ENCODE data around the gene SERPINB11. TPM values are rescaled to one million over a fixed set of nuclear protein-coding genes. Genes with fewer than 3 reads are reported as not detected.
"Not testable (repeated sequence)": the region's sequence is repeated elsewhere in the genome, so short reads cannot be mapped to it uniquely, and the experiment has no call there.

The SERPINB11 gene
- not detected in 2 replicates for total RNA-seq (2014; rRNA removed; shearing (Covaris generic))

GRCh38 chr18:63702660-63703059 is at the start of gene SERPINB11:
Gene SERPINB11, plus strand, starts transcription at chr18:63702960. Its CDS starts 7,234 bp downstream, at chr18:63710194.
- no peak for DNase-seq (ENCODE audit: low spot score)

GRCh38 chr18:63658920-63659319 is 43.8 kb upstream of the SERPINB11 start:
- DNase-seq (ENCODE audit: low spot score): not testable (repeated sequence)

GRCh38 chr18:63661750-63662149 is 41.0 kb upstream of the SERPINB11 start, which contains the start of gene SERPINB3:
Gene SERPINB3, minus strand, starts transcription at chr18:63661893. Its CDS starts 677 bp downstream, at chr18:63661216.
- not testable (repeated sequence) for DNase-seq (ENCODE audit: low spot score)

- DNase-seq (ENCODE audit: low spot score): no peak
Observed at GRCh38 chr18:63664571-63664970, 38.2 kb upstream of the SERPINB11 start.

- no peak for DNase-seq (ENCODE audit: low spot score)
Observed at GRCh38 chr18:63676526-63677323, 26.0 kb upstream of the SERPINB11 start.

GRCh38 chr18:63677500-63678225 is 25.1 kb upstream of the SERPINB11 start:
- DNase-seq (ENCODE audit: low spot score): no peak

GRCh38 chr18:63679820-63680606 is 22.7 kb upstream of the SERPINB11 start:
- no peak for DNase-seq (ENCODE audit: low spot score)

- no peak for DNase-seq (ENCODE audit: low spot score)
Observed at GRCh38 chr18:63681449-63682340, 21.1 kb upstream of the SERPINB11 start.

- DNase-seq (ENCODE audit: low spot score): peak; percentile 30
Observed at GRCh38 chr18:63683152-63683551, 19.6 kb upstream of the SERPINB11 start.

- DNase-seq (ENCODE audit: low spot score): no peak
Observed at GRCh38 chr18:63683890-63684289, 18.9 kb upstream of the SERPINB11 start.

GRCh38 chr18:63684718-63685117 is 18.0 kb upstream of the SERPINB11 start:
- no peak for DNase-seq (ENCODE audit: low spot score)

GRCh38 chr18:63686871-63687270 is 15.9 kb upstream of the SERPINB11 start:
- DNase-seq (ENCODE audit: low spot score): no peak

- no peak for DNase-seq (ENCODE audit: low spot score)
Observed at GRCh38 chr18:63689064-63689463, 13.7 kb upstream of the SERPINB11 start.

GRCh38 chr18:63697097-63697660 is 5.6 kb upstream of the SERPINB11 start:
- DNase-seq (ENCODE audit: low spot score): no peak

GRCh38 chr18:63700501-63700900 is 2.3 kb upstream of the SERPINB11 start:
- no peak for DNase-seq (ENCODE audit: low spot score)

GRCh38 chr18:63701952-63702351 is 808 bp upstream of the SERPINB11 start:
- DNase-seq (ENCODE audit: low spot score): no peak

- DNase-seq (ENCODE audit: low spot score): no peak
Observed at GRCh38 chr18:63705401-63705800, 2.6 kb downstream of the SERPINB11 start.

GRCh38 chr18:63707816-63708215 is 5.1 kb downstream of the SERPINB11 start:
- DNase-seq (ENCODE audit: low spot score): no peak

- no peak for DNase-seq (ENCODE audit: low spot score)
Observed at GRCh38 chr18:63708650-63709049, 5.9 kb downstream of the SERPINB11 start.

- no peak for DNase-seq (ENCODE audit: low spot score)
Observed at GRCh38 chr18:63725682-63726480, 23.1 kb downstream of the SERPINB11 start.

All from H4 (cell line).